Thyroid gland (tissue), 4 donors: ENCODE measurements around the gene DROSHA.

Experiments used
- POLR2A ChIP-seq, 2 donors: fragments of 450-650 bp; IDR thresholded peaks; one replicate each; pipeline ENCODE4 v1.6.1; 2017; ENCODE audit warnings: antibody characterized with exemption in 2 of 2, mild to moderate bottlenecking in 2 of 2, moderate library complexity in 1 of 2
- TF ChIP-seq, protein P1 (sequence below), 6 experiments: fragments of 200-600 bp in 3 of 6; fragments of 450-650 bp in 3 of 6; sonication (generic) in 3 of 6; IDR thresholded peaks; one replicate each; pipeline ENCODE4 v1.5.1; 2016 to 2019; ENCODE audit warnings: antibody characterized with exemption in 6 of 6, mild to moderate bottlenecking in 2 of 6, inconsistent platforms in 1 of 6, moderate library complexity in 1 of 6

DNA sequence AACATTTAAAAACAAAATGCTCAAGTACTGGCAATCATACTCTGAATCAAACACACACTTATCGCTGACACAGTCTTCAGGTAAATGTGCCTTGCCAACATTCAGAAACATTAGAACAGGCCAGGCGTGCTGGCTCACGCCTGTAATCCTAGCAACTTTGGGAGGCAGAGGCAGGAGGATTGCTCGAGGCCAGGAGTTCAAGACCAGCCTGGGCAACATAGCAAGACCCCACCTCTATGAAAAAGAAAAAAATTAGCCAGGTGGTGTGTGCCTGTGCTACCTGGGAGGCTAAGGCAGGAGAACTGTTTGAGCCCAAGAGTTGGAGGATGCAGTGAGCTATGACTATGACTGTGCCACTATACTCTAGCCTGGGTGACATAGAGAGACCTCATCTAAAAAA, 20.6 kb downstream of the DROSHA start:
- TF ChIP-seq, protein P1, sequence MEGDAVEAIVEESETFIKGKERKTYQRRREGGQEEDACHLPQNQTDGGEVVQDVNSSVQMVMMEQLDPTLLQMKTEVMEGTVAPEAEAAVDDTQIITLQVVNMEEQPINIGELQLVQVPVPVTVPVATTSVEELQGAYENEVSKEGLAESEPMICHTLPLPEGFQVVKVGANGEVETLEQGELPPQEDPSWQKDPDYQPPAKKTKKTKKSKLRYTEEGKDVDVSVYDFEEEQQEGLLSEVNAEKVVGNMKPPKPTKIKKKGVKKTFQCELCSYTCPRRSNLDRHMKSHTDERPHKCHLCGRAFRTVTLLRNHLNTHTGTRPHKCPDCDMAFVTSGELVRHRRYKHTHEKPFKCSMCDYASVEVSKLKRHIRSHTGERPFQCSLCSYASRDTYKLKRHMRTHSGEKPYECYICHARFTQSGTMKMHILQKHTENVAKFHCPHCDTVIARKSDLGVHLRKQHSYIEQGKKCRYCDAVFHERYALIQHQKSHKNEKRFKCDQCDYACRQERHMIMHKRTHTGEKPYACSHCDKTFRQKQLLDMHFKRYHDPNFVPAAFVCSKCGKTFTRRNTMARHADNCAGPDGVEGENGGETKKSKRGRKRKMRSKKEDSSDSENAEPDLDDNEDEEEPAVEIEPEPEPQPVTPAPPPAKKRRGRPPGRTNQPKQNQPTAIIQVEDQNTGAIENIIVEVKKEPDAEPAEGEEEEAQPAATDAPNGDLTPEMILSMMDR (IDR thresholded peaks at IDR 0.05): no peak
- TF ChIP-seq POLR2A (IDR thresholded peaks at IDR 0.05): no peak
